ENCODE measurements around the gene KLHL33.

The KLHL33 gene

DNA sequence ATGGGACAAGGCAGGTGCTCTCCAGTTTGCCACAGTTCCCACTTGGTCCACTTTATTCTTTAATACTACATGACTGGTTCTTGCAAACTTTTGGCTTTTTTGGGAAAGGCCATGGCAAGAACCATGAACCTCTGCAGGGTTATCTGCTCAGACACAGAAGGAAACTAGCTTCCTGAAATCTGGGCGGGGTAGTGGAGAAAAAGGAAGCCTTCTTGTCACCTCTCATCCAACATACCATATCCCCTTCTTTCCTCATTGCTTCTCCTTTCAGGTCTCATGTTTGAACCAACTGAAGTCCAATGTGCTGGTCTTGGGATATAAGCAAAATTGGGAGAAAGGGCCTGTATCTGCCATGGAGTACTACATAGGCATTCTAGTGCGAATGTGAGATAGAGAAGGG is 5.5 kb upstream of the KLHL33 start:
- no peak overlapping the region for H3K4me3 ChIP-seq (ENCODE audit: low read length)
- DNase-seq (ENCODE audit: low read depth), result no peak
- TF ChIP-seq CTCF (conservative IDR thresholded peaks at IDR 0.05; ENCODE audit: low read length), result no peak

GRCh38 chr14:20440882-20441281 is 4.9 kb upstream of the KLHL33 start:
- no peak for DNase-seq (ENCODE audit: low read depth)
- TF ChIP-seq CTCF (conservative IDR thresholded peaks at IDR 0.05; ENCODE audit: low read length), result no peak
- H3K4me3 ChIP-seq (ENCODE audit: low read length), result no peak overlapping the region

- no peak for DNase-seq (ENCODE audit: low read depth)
- no peak overlapping the region for H3K4me3 ChIP-seq (ENCODE audit: low read length)
- TF ChIP-seq CTCF (conservative IDR thresholded peaks at IDR 0.05; ENCODE audit: low read length), result no peak
Measured at GRCh38 chr14:20440465-20440864, 4.5 kb upstream of the KLHL33 start.

- TF ChIP-seq CTCF (conservative IDR thresholded peaks at IDR 0.05; ENCODE audit: low read length), result no peak
- DNase-seq (ENCODE audit: low read depth), result no peak
- H3K4me3 ChIP-seq (ENCODE audit: low read length), result no peak overlapping the region
Measured at GRCh38 chr14:20438664-20439063, 2.7 kb upstream of the KLHL33 start.

- peak; percentile 77 for DNase-seq (ENCODE audit: low read depth)
- no peak for TF ChIP-seq CTCF (conservative IDR thresholded peaks at IDR 0.05; ENCODE audit: low read length)
- H3K4me3 ChIP-seq (ENCODE audit: low read length), result no peak overlapping the region
Measured at GRCh38 chr14:20436363-20436755, 393 bp upstream of the KLHL33 start.

GRCh38 chr14:20434701-20435581 is 1.0 kb downstream of the KLHL33 start:
- H3K4me3 ChIP-seq (ENCODE audit: low read length), result peak overlapping the region; percentile 12; the same call in 1 of the 2 replicates
- no peak for TF ChIP-seq CTCF (conservative IDR thresholded peaks at IDR 0.05; ENCODE audit: low read length)
- no peak for DNase-seq (ENCODE audit: low read depth)

Data from AG10803 (cell line).